SU-DHL-6 (cell line): ENCODE results near the gene LRRC4C.

ENCODE experiments used
- H2AFZ ChIP-seq: fragments of 200-600 bp; sonication (generic); 2 replicates; pipeline ENCODE4 v1.6.1; 2014; ENCODE audit warnings: low read depth, mild to moderate bottlenecking, moderate library complexity, mixed read lengths, antibody characterized with exemption, low read length; ENCODE audit not compliant: severe bottlenecking
- H3F3A ChIP-seq: fragments of 200-600 bp; shearing (Covaris generic); 2 replicates; pipeline ENCODE4 v1.6.0; 2016; ENCODE audit warnings: antibody characterized with exemption, mild to moderate bottlenecking; ENCODE audit not compliant: insufficient read depth
- H3K27ac ChIP-seq: fragments of 200-600 bp; sonication (generic); 2 replicates; pipeline ENCODE4 v1.5.1; 2016; ENCODE audit warnings: low read depth, mild to moderate bottlenecking, low read length, moderate library complexity, mixed read lengths
- H3K27me3 ChIP-seq: fragments of 200-600 bp; sonication (generic), shearing (Covaris generic); 2 replicates; pipeline ENCODE4 v1.6.0; 2014; ENCODE audit warnings: mild to moderate bottlenecking, low read length
- H3K36me3 ChIP-seq: fragments of 200-600 bp; sonication (generic); 2 replicates; pipeline ENCODE4 v1.6.1; 2014; ENCODE audit warnings: mild to moderate bottlenecking, low read length, mixed read lengths
- H3K4me2 ChIP-seq: fragments of 300-600, 200-600 bp; shearing (Covaris generic), sonication (generic); 2 replicates; pipeline ENCODE4 v1.6.0; 2014; ENCODE audit warnings: low read length, low read depth, mild to moderate bottlenecking; ENCODE audit not compliant: poor library complexity, severe bottlenecking
- H3K4me3 ChIP-seq: fragments of 200-600 bp; sonication (generic); 2 replicates; pipeline ENCODE4 v1.5.1; 2014; ENCODE audit warnings: antibody characterized with exemption, low read length, mild to moderate bottlenecking, mixed read lengths; ENCODE audit not compliant: insufficient read depth, poor library complexity, severe bottlenecking
- H3K79me2 ChIP-seq: fragments of 200-600 bp; sonication (generic); 2 replicates; pipeline ENCODE4 v1.6.1; 2014; ENCODE audit warnings: mild to moderate bottlenecking, low read length, moderate library complexity; ENCODE audit not compliant: insufficient read depth
- H3K9ac ChIP-seq: fragments of 200-600 bp; sonication (generic); 2 replicates; pipeline ENCODE4 v1.7.0; 2014; ENCODE audit warnings: mild to moderate bottlenecking, low read length
- H3K9me2 ChIP-seq: fragments of 200-600 bp; sonication (generic); replicated peaks from 2 replicates; pipeline ENCODE4 v1.6.1; 2014; ENCODE audit warnings: low read length; ENCODE audit not compliant: insufficient read depth
- H3K9me3 ChIP-seq: fragments of 200-600 bp; sonication (generic); 2 replicates; pipeline ENCODE4 v1.6.1; 2014; ENCODE audit warnings: low read length, mixed read lengths; ENCODE audit not compliant: insufficient read depth
- H4K20me1 ChIP-seq: fragments of 200-600 bp; sonication (generic); 2 replicates; pipeline ENCODE4 v1.6.1; 2014; ENCODE audit warnings: low read depth, mild to moderate bottlenecking, antibody characterized with exemption, low read length, moderate library complexity, mixed read lengths
- CTCF ChIP-seq: fragments of 200-600 bp; sonication (generic); IDR thresholded peaks from one replicate; pipeline ENCODE4 v1.5.1; 2017; ENCODE audit warnings: antibody characterized with exemption, mild to moderate bottlenecking, low read length, moderate library complexity; ENCODE audit not compliant: insufficient read depth, poor library complexity, severe bottlenecking
- EZH2phosphoT487 ChIP-seq: fragments of 200-600 bp; sonication (generic), shearing (Covaris generic); conservative IDR thresholded peaks from 2 replicates; pipeline ENCODE4 v1.6.1; 2018; ENCODE audit warnings: mild to moderate bottlenecking, antibody characterized with exemption, low read length, moderate library complexity, mixed read lengths

The LRRC4C gene

GRCh38 chr11:40506226-40506625, 953.2 kb downstream of the LRRC4C start:
- no peak overlapping the region for H3K9ac ChIP-seq
- no peak overlapping the region for H2AFZ ChIP-seq
- TF ChIP-seq CTCF (no peak), EZH2phosphoT487 (no peak)
- H3K36me3 ChIP-seq: no peaks in the 10 kb centered on the region
- no peaks in the 10 kb centered on the region for H4K20me1 ChIP-seq
- H3K4me2 ChIP-seq: no peak overlapping the region
- no peaks in the 10 kb centered on the region for H3K27me3 ChIP-seq
- no peaks in the 10 kb centered on the region for H3F3A ChIP-seq
- H3K9me3 ChIP-seq: no peaks in the 10 kb centered on the region; the same call in 1 of the 2 replicates
- H3K9me2 ChIP-seq: no peaks in the 10 kb centered on the region
- H3K4me3 ChIP-seq: no peak overlapping the region
- no peak overlapping the region for H3K27ac ChIP-seq
- no peaks in the 10 kb centered on the region for H3K79me2 ChIP-seq

DNA sequence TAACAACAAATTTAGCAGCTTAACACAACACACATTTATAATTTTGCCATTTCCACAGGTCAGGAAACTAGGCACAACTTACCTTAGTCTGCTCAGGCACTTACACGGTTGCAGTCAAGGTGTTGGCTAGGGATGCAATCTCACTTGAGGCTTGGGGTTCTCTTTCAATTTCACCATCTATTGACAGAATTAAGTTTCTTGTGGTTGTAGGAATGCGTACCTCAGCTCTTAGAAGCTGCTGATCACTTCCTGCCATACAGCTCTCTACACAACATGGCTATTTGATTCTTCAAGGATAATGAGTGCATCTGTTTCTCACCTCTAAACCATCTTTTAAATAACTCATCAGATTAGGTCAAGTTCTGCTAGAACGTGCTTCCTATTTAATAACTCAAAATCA, 968.1 kb downstream of the LRRC4C start:
- Histone ChIP-seq H2AFZ (no peak overlapping the region), H3K9me3 (no peaks in the 10 kb centered on the region), H4K20me1 (no peaks in the 10 kb centered on the region), H3K27me3 (no peaks in the 10 kb centered on the region), H3K4me2 (no peak overlapping the region), H3K4me3 (no peak overlapping the region), H3K9me2 (no peaks in the 10 kb centered on the region), H3K27ac (no peak overlapping the region), H3K79me2 (no peaks in the 10 kb centered on the region), H3F3A (no peaks in the 10 kb centered on the region), H3K9ac (no peak overlapping the region), H3K36me3 (no peaks in the 10 kb centered on the region)
- no peak for TF ChIP-seq CTCF
- TF ChIP-seq EZH2phosphoT487: no peak

DNA sequence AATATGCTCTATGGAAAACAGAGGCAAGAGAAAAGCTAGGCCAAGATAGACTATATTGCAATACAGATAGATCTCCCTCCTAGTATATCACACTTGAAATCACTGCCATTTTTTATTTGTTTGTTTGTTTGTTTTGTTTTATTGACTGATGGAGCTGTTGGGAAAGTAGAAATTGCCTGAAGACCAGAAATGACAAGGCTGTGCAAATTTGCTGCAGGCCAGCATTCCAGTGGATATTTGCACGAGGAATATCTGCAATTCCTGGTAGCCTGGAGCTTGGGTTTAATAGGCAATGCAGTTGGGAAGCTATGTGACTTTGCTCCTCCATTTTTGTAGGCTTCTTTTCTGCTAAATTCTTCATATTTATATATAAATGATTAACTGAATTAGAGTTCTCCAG, 991.7 kb downstream of the LRRC4C start:
- H2AFZ ChIP-seq: no peak overlapping the region
- no peak for TF ChIP-seq CTCF
- no peak for TF ChIP-seq EZH2phosphoT487
- no peaks in the 10 kb centered on the region for H3K27me3 ChIP-seq

DNA sequence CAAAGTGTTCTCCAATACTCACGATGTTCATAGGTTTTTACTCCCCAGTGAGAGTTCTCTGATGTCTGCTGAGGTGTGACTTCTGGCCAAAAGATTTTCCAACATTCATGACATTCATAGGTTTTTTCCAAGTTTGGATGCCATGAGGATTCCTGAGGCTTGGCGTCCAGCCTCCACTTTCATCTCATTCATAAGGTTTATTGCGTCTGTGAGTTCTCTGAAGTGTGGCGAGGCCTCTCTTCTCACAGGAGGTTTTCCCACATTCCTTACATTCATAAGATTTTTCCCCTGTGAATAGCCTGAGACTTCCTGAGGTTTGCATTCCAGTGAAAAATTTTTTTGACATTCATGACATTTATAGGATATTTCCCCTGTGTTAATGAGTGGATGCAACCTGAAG, 1014.1 kb downstream of the LRRC4C start:
- no peak overlapping the region for H3K9ac ChIP-seq
- no peaks in the 10 kb centered on the region for H3K27me3 ChIP-seq
- no peaks in the 10 kb centered on the region for H3K9me2 ChIP-seq
- no peaks in the 10 kb centered on the region for H3K9me3 ChIP-seq
- no peaks in the 10 kb centered on the region for H3F3A ChIP-seq
- no peaks in the 10 kb centered on the region for H4K20me1 ChIP-seq
- TF ChIP-seq CTCF (no peak), EZH2phosphoT487 (no peak)
- no peak overlapping the region for H3K27ac ChIP-seq
- no peaks in the 10 kb centered on the region for H3K79me2 ChIP-seq
- no peaks in the 10 kb centered on the region for H3K36me3 ChIP-seq
- no peak overlapping the region for H2AFZ ChIP-seq
- H3K4me2 ChIP-seq: no peak overlapping the region
- no peak overlapping the region for H3K4me3 ChIP-seq

More for the DNA sequence above, 991.7 kb downstream of the LRRC4C start:
- Histone ChIP-seq H3K36me3 (no peaks in the 10 kb centered on the region), H3K4me2 (no peak overlapping the region), H3K9me2 (no peaks in the 10 kb centered on the region), H3K9ac (no peak overlapping the region), H3K79me2 (no peaks in the 10 kb centered on the region), H3K27ac (no peak overlapping the region), H4K20me1 (no peaks in the 10 kb centered on the region), H3K4me3 (no peak overlapping the region), H3F3A (no peaks in the 10 kb centered on the region), H3K9me3 (no peaks in the 10 kb centered on the region)
